Uterus (tissue), 4 donors: ENCODE results near the gene MTNR1A. TPM values are rescaled to one million over a fixed set of nuclear protein-coding genes. Genes with fewer than 3 reads are reported as not detected.

Experiments used
- DNase-seq, 2 donors: peaks; one replicate each; pipeline ENCODE4 v3.0.0-alpha.2; 2019 to 2020
- H3K27ac ChIP-seq, 2 donors: fragments of 200-600 bp; sonication (generic); 1 replicate in 1 of 2; 2 replicates in 1 of 2; pipeline ENCODE4 v1.5.1; 2016 to 2018
- H3K27me3 ChIP-seq, 2 donors: fragments of 200-600 bp; sonication (generic); one replicate each; pipeline ENCODE4 v1.5.1; 2018 to 2019; ENCODE audit warnings: control low read depth in 1 of 2
- H3K36me3 ChIP-seq, 2 donors: fragments of 200-600 bp; sonication (generic); one replicate each; pipeline ENCODE4 v1.5.1; 2019; ENCODE audit warnings: control low read depth in 1 of 2
- H3K4me1 ChIP-seq, 2 donors: fragments of 200-600 bp; sonication (generic); one replicate each; pipeline ENCODE4 v1.5.1; 2018 to 2019; ENCODE audit warnings: control low read depth in 1 of 2
- H3K4me3 ChIP-seq, 2 donors: fragments of 200-600 bp; sonication (generic); 1 replicate in 1 of 2; 2 replicates in 1 of 2; pipeline ENCODE4 v1.5.1; 2018 to 2019; ENCODE audit warnings: mild to moderate bottlenecking in 1 of 2
- H3K9me3 ChIP-seq, 2 donors: fragments of 200-600 bp; sonication (generic); one replicate each; pipeline ENCODE4 v1.5.1; 2019; ENCODE audit warnings: control low read depth in 1 of 2
- CTCF ChIP-seq, 4 experiments: fragments of 200-600 bp in 2 of 4; fragments of 450-650 bp in 2 of 4; sonication (generic) in 2 of 4; IDR thresholded peaks; one replicate each; pipeline ENCODE4 v1.5.1; 2016 to 2019; ENCODE audit warnings: antibody characterized with exemption in 4 of 4, mild to moderate bottlenecking in 2 of 4, moderate library complexity in 1 of 4
- POLR2A ChIP-seq, 2 donors: fragments of 450-650 bp; IDR thresholded peaks; one replicate each; pipeline ENCODE4 v1.6.1; 2016; ENCODE audit warnings: antibody characterized with exemption in 2 of 2, mild to moderate bottlenecking in 1 of 2, moderate library complexity in 1 of 2
- intact Hi-C: fragments of 100-400 bp; cut with DNase I; formaldehyde crosslinking; loops from one replicate; pipeline ENCODE4 v1.15.1; 2023; ENCODE audit warnings: low total_unique reads
- total RNA-seq, 4 donors: library from RNA; depleted of rRNA in 3 of 4; stranded (reverse); fragments of >200 nt in 3 of 4; gene quantifications; one replicate each; pipeline versions ENCODE4 v1.1.0 to v1.2.4, GENCODE V29; 2014 to 2023
- donor health status: DM: yes; HTN: yes; CAD: no.

MTNR1A gene
- total RNA-seq, 4 donors from 2014 or later, result 1.2 TPM; not detected in 3

GRCh38 chr4:186581421-186581820, 26.1 kb upstream of the MTNR1A start:
- H3K4me1 ChIP-seq, result no peaks in the 10 kb centered on the region
- TF ChIP-seq POLR2A (IDR thresholded peaks at IDR 0.05) (no peak), CTCF (IDR thresholded peaks at IDR 0.05) (no peak)
- no peak overlapping the region for H3K4me3 ChIP-seq
- H3K27ac ChIP-seq, result no peak overlapping the region
- H3K27me3 ChIP-seq, result no peaks in the 10 kb centered on the region
- no peaks in the 10 kb centered on the region for H3K9me3 ChIP-seq
- no peaks in the 10 kb centered on the region for H3K36me3 ChIP-seq
- no peak for DNase-seq
- intact Hi-C loops, result no loop called here

GRCh38 chr4:186580669-186581068, 25.3 kb upstream of the MTNR1A start:
- intact Hi-C loops, result no loop called here
- no peaks in the 10 kb centered on the region for H3K36me3 ChIP-seq
- no peaks in the 10 kb centered on the region for H3K4me1 ChIP-seq
- H3K27ac ChIP-seq, result no peak overlapping the region
- no peaks in the 10 kb centered on the region for H3K9me3 ChIP-seq
- no peak overlapping the region for H3K4me3 ChIP-seq
- DNase-seq, result no peak
- no peak for TF ChIP-seq CTCF (IDR thresholded peaks at IDR 0.05)
- TF ChIP-seq POLR2A (IDR thresholded peaks at IDR 0.05), result no peak
- no peaks in the 10 kb centered on the region for H3K27me3 ChIP-seq

- no peaks in the 10 kb centered on the region for H3K36me3 ChIP-seq
- H3K4me1 ChIP-seq, result no peaks in the 10 kb centered on the region
- H3K27me3 ChIP-seq, result no peaks in the 10 kb centered on the region
- no peaks in the 10 kb centered on the region for H3K9me3 ChIP-seq
- intact Hi-C loops, result no loop called here
- no peak overlapping the region for H3K4me3 ChIP-seq
- no peak overlapping the region for H3K27ac ChIP-seq
- TF ChIP-seq POLR2A (IDR thresholded peaks at IDR 0.05) (no peak), CTCF (IDR thresholded peaks at IDR 0.05) (no peak)
- DNase-seq, result no peak
Measured at GRCh38 chr4:186570193-186570996, 15.0 kb upstream of the MTNR1A start.

- no peak for DNase-seq
- intact Hi-C loops, result no loop called here
Measured at GRCh38 chr4:186569533-186570192, 14.3 kb upstream of the MTNR1A start.

More at GRCh38 chr4:186569533-186570192, 14.3 kb upstream of the MTNR1A start:
- H3K27me3 ChIP-seq, result no peaks in the 10 kb centered on the region
- TF ChIP-seq POLR2A (IDR thresholded peaks at IDR 0.05) (no peak), CTCF (IDR thresholded peaks at IDR 0.05) (no peak)
- no peaks in the 10 kb centered on the region for H3K9me3 ChIP-seq
- no peak overlapping the region for H3K27ac ChIP-seq
- H3K4me3 ChIP-seq, result no peak overlapping the region
- H3K4me1 ChIP-seq, result no peaks in the 10 kb centered on the region
- no peaks in the 10 kb centered on the region for H3K36me3 ChIP-seq
